ENCODE results near the gene ANKFY1.

ANKFY1 gene

DNA sequence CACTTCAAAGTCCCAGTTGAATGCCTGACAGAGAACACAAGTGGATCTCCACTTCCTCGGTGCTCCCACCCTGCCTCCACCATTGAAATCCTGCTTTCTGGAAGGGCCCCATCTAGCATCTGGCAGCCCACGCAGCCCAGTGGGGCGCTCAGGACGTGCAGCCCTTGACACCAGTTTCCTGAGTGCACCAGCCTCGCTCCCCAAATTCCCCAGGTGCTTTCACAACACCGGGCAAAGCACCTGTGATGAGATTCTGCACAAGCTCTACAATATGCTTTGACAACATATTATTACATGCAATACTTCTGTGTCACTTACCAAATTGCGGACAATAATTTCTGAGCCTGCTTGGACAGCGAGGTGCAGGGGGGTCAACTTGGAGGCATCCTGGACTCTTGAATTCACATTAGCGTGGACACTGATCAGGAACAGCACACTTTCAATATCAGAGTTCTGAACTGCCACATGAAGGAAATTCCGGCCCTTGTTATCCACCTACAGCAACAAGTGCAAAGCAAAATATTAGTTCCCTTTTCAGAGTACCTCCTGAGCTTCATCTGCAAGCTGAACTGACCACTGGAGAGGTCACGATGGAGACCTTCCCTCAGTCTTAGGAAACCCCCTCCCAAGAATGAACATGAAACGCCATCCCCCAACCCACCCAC is 86.8 kb downstream of the ANKFY1 start:
- no peak for DNase-seq

DNA sequence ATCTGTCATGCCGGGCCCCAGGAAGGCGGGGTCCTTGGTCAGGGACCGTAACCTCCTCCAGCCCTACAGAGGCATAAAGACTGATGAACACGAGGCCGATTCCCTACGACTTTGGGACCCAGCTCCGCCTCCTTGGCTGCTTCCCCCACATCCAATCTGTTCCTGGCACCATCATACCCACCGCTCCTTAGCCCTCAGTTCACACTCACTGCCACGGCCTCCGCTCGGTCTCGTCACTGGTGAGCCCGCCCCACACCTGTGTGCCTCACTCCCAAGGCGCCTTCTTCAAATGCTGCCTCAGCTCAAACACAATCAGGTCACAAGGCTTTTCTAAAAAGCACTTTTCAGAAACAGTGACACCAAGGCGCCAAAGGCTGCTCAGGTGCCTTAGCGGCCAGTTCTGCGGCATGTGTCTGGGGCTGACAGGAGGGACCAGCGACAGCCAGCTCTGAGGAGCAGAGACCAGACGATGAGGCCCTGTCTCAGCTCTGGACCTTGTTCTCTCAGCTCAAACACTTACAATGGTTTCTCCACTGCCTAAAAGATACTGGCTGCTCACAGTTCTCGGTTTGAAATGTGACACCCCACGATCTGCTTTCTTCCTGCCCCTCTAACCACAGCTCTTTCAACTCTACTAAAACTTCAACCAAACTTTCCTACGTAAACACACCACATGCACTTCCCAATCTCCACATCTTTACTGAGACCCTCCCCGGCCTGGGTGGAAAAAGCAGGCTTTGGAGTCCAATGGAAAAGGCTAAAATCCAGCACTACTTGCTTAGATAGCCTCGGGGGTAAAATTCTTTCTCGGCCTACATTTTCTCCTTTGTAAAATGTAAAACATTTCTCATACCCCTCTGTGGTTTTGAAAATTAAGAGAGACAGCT is 87.6 kb downstream of the ANKFY1 start:
- DNase-seq: peak in 2 of 4 experiments; percentile 14 to 23

DNA sequence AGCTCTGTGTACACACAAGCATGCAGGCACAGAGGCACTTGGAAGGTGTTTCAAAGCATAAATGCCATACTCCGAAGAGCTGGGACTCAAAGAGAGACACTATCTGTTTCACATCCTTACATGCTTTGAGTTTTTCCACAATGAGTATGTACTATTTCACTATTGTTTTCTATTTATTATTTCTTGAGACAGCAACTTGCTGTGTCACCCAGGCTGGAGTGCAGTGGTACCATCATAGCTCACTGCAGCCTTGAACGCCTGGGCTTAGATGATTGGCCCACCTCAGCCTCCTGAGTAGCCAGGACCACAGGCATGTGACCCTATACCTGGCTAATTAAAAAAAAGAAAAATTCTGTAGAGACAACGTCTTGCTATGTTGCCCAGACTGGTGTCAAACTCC is 89.2 kb downstream of the ANKFY1 start:
- no peak for DNase-seq

DNA sequence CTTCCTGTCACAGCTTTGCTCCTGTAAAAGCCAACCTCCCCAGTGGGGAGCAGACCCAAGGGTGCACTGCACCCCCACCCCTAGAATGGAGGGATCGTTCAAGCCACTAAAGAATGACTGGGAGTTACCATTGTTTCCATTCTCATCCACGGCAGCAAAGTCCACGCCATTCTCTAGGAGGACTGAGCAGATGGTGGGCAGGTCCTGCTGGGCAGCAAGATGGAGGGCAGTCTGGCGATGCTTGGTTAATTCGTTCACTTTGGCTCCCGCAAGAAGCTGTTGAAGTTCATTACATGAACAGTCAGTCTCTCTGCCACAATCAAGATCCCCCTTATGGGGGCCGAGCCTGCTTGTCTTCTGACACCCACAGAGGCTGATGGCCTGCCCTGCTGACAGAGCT is 90.0 kb downstream of the ANKFY1 start:
- DNase-seq: no peak

- DNase-seq: no peak
Observed at GRCh38 chr17:4172356-4172755, 91.4 kb downstream of the ANKFY1 start.

- no peak for DNase-seq
Observed at GRCh38 chr17:4170639-4171280, 93.0 kb downstream of the ANKFY1 start.

DNA sequence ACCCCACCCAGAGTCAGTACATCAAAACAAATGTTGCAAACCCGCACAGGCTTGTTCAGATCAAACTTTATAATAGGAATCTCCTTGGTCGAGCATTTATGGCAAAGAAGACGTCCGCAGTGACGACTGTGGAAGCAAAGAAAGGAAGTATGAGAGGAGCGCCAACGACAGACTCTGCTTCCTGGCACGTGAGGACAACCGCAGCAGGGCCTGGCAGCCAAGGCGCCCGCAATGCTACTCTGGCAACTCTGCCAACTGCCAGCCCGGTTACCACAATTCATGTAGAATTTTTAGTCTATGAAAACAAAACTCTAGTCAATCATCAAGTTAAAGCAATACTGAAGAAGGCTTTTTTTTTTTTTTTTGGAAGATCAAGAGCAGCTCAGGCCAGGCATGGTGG is 96.0 kb downstream of the ANKFY1 start:
- DNase-seq: peak in 1 of 4 experiments; percentile 12

GRCh38 chr17:4166419-4166818 is 97.4 kb downstream of the ANKFY1 start:
- no peak for DNase-seq

DNA sequence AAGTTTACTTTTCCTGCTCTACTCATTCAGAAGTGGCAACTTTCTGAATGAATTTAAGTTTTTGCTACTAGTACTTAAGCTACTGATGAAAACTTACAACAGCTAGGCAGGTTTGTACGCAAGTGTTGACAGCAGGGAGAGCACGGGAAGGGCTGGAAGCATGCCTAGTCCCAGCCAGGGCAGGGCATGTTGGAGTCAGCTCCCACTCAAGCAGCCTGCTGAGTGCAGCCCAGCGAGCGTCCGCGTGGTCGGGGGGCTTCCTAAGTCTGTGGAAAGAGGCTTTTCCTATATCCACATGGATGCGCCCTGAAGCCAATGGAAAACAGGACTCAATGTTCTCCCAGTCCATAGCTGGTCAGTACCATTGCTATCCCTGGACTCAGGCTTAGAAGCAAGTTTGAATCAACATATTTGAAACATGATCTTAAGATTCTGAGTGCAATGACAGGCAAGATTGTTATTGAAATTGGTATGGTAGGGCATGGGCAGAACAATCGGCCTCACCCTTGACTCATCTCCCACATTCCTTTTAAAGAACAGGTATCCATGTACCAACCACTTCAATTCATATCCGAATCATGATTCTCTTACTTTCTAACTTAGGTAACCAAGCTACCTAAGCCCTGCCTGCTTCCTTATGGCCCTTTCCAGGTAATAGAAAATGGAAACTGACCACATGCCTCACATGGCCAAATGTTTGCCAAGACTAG is 98.3 kb downstream of the ANKFY1 start:
- DNase-seq: no peak

DNA sequence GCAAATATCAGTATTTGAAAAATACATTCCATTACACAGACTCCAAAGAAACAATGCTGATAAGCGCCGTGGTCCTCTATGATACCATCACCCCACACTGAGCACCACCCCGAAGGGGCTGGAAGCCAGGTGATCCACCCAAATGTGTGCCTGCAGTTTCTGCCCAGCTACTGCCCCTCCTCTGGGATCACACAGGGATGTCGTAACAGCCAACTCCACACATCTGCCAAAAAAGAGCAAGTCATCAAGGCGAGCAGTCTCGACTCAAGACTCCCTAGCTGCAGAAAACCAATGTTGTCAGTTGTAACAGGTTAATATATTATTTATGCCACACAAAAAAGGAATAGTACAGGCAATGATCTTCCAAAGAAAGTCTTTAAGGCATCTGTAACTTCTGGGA is 99.8 kb downstream of the ANKFY1 start:
- DNase-seq: no peak

DNA sequence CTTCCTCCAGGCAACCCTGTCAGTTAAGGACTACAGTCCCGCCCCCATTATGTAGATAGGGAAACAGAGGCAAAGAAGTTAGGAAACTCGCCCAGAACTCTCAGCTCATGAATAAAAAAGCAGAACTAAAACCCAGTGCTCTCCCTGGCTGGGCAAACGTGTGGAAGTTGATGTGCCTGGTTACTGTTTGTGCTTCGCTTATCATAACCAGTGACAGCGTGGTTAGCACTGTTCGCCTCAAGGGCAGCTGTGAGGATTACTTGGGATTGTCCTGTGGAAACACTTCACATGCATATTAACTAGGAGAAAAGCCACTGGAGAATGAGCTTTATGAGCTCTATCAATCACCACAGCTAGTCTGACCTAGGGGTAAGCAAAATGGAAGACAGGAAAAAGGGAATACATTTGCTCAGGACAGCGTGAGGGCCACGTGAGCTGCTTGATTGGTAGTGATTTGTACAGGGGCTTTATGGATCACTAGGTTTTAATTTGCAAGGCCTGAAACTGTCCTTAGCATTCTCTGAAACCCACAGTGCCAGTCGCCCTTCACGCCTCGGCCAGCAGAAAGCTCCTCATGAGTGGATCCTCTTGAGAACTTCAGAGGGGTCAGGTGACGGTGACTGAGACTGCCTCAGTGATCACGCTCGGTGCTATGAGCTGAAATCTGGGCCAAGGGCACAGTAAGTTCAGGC is 100.9 kb downstream of the ANKFY1 start:
- DNase-seq: no peak

- DNase-seq: no peak
Observed at GRCh38 chr17:4162321-4162720, 101.5 kb downstream of the ANKFY1 start.

DNA sequence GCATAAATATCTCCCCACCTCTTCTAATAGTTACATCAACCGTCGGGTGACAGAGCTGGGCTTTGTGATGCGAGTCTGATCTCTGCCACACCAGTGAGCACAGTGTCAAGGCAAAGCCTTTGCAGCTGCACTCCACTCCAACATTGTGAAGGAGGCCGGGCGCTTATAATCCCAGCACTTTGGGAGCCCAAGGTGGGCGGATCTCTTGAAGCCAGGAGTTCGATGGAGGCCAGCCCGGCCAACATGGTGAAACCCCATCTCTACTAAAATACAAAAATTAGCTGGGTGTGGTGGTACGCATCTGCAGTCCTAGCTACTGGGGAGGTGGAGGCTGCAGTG is 101.8 kb downstream of the ANKFY1 start:
- no peak for DNase-seq

GRCh38 chr17:4161192-4161966 is 102.4 kb downstream of the ANKFY1 start:
- no peak for DNase-seq

DNA sequence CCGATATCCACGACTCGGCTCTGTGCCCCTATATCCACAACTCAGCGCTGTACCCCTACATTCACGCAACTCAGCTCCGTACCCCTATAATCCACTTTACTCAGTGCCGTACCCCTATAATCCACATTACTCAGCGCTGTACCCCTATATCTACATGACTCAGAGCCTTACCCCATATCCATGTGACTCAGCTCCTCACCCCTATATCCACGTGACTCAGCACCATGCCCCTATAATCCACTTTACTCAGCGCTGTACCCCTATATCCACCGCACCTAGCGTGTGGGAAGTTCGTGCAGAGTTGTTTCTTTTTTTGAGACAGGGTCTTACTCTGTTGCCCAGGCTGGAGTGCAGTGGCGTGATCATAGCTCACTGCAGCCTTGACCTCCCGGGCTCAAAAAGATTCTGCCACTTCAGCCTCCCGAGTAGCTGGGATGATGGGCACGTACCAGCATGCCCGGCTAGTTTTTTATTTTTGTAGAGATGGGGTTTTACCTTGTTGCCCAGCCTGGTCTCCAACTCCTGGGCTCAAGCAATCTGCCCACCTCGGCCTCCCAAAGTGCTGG is 103.4 kb downstream of the ANKFY1 start:
- no peak for DNase-seq

- DNase-seq: no peak
Observed at GRCh38 chr17:4159761-4160160, 104.0 kb downstream of the ANKFY1 start.

- DNase-seq: no peak
Observed at GRCh38 chr17:4157618-4158333, 106.0 kb downstream of the ANKFY1 start.

GRCh38 chr17:4156750-4157381 is 106.9 kb downstream of the ANKFY1 start:
- DNase-seq: no peak

GRCh38 chr17:4155980-4156620 is 107.7 kb downstream of the ANKFY1 start:
- no peak for DNase-seq

DNA sequence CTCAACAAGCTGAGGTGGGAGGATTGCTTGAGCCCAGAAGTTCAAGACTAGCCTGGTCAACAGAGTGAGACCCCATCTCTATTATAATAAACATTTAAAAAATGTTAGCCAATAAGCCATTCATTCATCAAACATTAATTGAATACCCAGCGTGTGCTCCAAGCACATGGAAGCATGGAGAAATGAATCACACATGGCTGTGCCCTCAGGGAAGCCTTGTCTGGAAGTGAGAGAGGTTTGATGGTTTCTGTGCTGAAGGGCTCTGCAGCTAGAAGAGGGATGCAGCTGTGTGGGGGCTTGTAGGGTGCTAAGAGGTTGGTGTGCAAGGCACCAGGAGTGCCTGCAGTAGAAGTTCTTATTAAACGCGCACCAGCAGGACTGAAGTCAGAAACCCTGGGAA is 109.6 kb downstream of the ANKFY1 start:
- DNase-seq: no peak
